Measurements from ENCODE around the gene PLCD4.
A peak's percentile ranks its signal among the peaks of the same experiment; 100 is the strongest.

PLCD4 gene

GRCh38 chr2:218671097-218671653 is 63.5 kb downstream of the PLCD4 start:
- DNase-seq: no peak

GRCh38 chr2:218671654-218672566 is 64.2 kb downstream of the PLCD4 start, which contains the start of the genes RNF25 and STK36:
Gene RNF25, minus strand, starts transcription at chr2:218672002. Its CDS starts 32 bp downstream, at chr2:218671970.
Gene STK36, plus strand, starts transcription at chr2:218672086. Its CDS starts 744 bp downstream, at chr2:218672830.
- peak; percentile 79 for DNase-seq

- no peak for DNase-seq
Measured at GRCh38 chr2:218679119-218679518, 71.4 kb downstream of the PLCD4 start.

- DNase-seq: no peak
Measured at GRCh38 chr2:218680061-218680460, 72.4 kb downstream of the PLCD4 start.

Measured in activated T-cell treated with anti-CD3 and anti-CD28 coated beads, Interleukin-2, amount 50 U/mL, for 1 hour (primary cell).